ENCODE results near the gene ZNF513.
"Not testable (repeated sequence)": the region's sequence is repeated elsewhere in the genome, so short reads cannot be mapped to it uniquely, and the experiment has no call there.

ZNF513 gene

GRCh38 chr2:27354597-27354927 is 26.0 kb downstream of the ZNF513 start:
- TF ChIP-seq CTCF (IDR thresholded peaks at IDR 0.05) = no peak
- Mint-ChIP-seq H3K27me3 (ENCODE audit: low read depth, poor library complexity) (peaks cover 5% of the 10 kb centered on the region), H3K9me3 (peaks cover 18% of the 10 kb centered on the region), H3K36me3 (ENCODE audit: low read depth) (peaks cover 24% of the 10 kb centered on the region), H3K4me3 (peak overlapping the region; percentile 96), H3K4me1 (peaks cover 59% of the 10 kb centered on the region), H3K27ac (peak overlapping the region; percentile 81)
- DNase-seq = no peak

GRCh38 chr2:27353762-27354596 is 26.6 kb downstream of the ZNF513 start:
- H3K9me3 Mint-ChIP-seq = peaks cover 18% of the 10 kb centered on the region
- DNase-seq = no peak
- H3K4me1 Mint-ChIP-seq = peaks cover 59% of the 10 kb centered on the region
- no peak for TF ChIP-seq CTCF (IDR thresholded peaks at IDR 0.05)
- peaks cover 29% of the 10 kb centered on the region for H3K36me3 Mint-ChIP-seq (ENCODE audit: low read depth)
- peaks cover 5% of the 10 kb centered on the region for H3K27me3 Mint-ChIP-seq (ENCODE audit: low read depth, poor library complexity)
- H3K27ac Mint-ChIP-seq = peak overlapping the region; percentile 97
- H3K4me3 Mint-ChIP-seq = peak overlapping the region; percentile 96

- not testable (repeated sequence) for DNase-seq; H3K27me3 Mint-ChIP-seq (ENCODE audit: low read depth, poor library complexity)
- Mint-ChIP-seq H3K36me3 (ENCODE audit: low read depth) (peaks cover 24% of the 10 kb centered on the region), H3K9me3 (peaks cover 14% of the 10 kb centered on the region), H3K4me3 (peak overlapping the region; percentile 96), H3K27ac (peak overlapping the region; percentile 97), H3K4me1 (peaks cover 56% of the 10 kb centered on the region)
These were observed 27.2 kb downstream of the ZNF513 start for GRCh38 chr2:27353386-27353761.

GRCh38 chr2:27351802-27352598 is 28.5 kb downstream of the ZNF513 start:
- Mint-ChIP-seq H3K4me1 (peaks cover 50% of the 10 kb centered on the region), H3K27me3 (ENCODE audit: low read depth, poor library complexity) (peaks cover 3% of the 10 kb centered on the region), H3K9me3 (peaks cover 4% of the 10 kb centered on the region), H3K27ac (peak overlapping the region; percentile 8), H3K36me3 (ENCODE audit: low read depth) (peaks cover 23% of the 10 kb centered on the region), H3K4me3 (no peak overlapping the region)
- TF ChIP-seq CTCF (IDR thresholded peaks at IDR 0.05) = no peak
- no peak for DNase-seq

GRCh38 chr2:27350106-27350693 is 30.3 kb downstream of the ZNF513 start:
- no peak for DNase-seq
- H3K36me3 Mint-ChIP-seq (ENCODE audit: low read depth) = peaks cover 29% of the 10 kb centered on the region
- TF ChIP-seq CTCF (IDR thresholded peaks at IDR 0.05) = no peak
- H3K9me3 Mint-ChIP-seq = no peaks in the 10 kb centered on the region
- H3K4me1 Mint-ChIP-seq = peaks cover 42% of the 10 kb centered on the region
- H3K4me3 Mint-ChIP-seq = no peak overlapping the region
- H3K27me3 Mint-ChIP-seq (ENCODE audit: low read depth, poor library complexity) = no peaks in the 10 kb centered on the region
- H3K27ac Mint-ChIP-seq = no peak overlapping the region

- H3K4me3 Mint-ChIP-seq = no peak overlapping the region
- H3K27me3 Mint-ChIP-seq (ENCODE audit: low read depth, poor library complexity) = no peaks in the 10 kb centered on the region
- H3K9me3 Mint-ChIP-seq = no peaks in the 10 kb centered on the region
- TF ChIP-seq CTCF (IDR thresholded peaks at IDR 0.05) = no peak
- H3K36me3 Mint-ChIP-seq (ENCODE audit: low read depth) = peaks cover 47% of the 10 kb centered on the region
- H3K4me1 Mint-ChIP-seq = peaks cover 20% of the 10 kb centered on the region
- DNase-seq = no peak
- peak overlapping the region; percentile 25 for H3K27ac Mint-ChIP-seq
These were observed 32.9 kb downstream of the ZNF513 start for GRCh38 chr2:27347641-27348040.
